ENCODE measurements around the gene MESP1. TPM values are rescaled to one million over a fixed set of nuclear protein-coding genes. Genes with fewer than 3 reads are reported as not detected.

Gene MESP1
- total and polyA plus RNA-seq, 2 of the 4 experiments (the other 2 are of a cell fraction) = under 0.01 to 0.10 TPM

DNA sequence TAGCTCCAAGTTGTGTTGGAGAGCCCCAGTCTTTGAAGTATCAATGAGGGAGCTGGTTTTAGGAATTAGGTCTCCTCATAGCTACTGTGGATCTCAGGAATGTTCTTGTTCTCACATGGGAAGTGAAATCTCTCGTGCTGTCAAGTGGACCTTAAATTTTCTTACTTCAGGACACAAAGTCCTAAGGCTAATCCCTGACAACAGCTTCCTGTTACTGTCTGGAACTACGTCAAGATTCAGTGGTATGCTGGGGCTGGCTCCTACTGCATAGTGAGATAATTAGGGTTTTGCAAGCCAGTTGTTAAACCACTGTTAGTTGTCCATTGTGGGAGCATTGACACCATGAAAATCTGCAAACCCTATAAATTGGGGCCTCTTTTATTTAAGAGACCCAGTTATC, 22.8 kb downstream of the MESP1 start:
- Histone ChIP-seq H3K79me1 (ENCODE audit: low read depth in 1 of 2, low read length in 2 of 2) (no peaks in the 10 kb centered on the region), H2AFZ (replicated peaks; ENCODE audit: low read length, poor library complexity) (no peak overlapping the region), H2BK20ac (ENCODE audit: low read depth, low read length) (no peak overlapping the region), H3K14ac (replicated peaks; ENCODE audit: low read depth, low read length) (no peak overlapping the region), H2BK5ac (ENCODE audit: low read depth, low read length, poor library complexity, severe bottlenecking) (no peak overlapping the region), H2BK120ac (ENCODE audit: low read depth, low read length) (no peak overlapping the region), H3K27ac (ENCODE audit: insufficient read depth, low read length) (no peak overlapping the region), H3K27me3 (ENCODE audit: control insufficient read depth, insufficient read depth, low read length) (peaks cover 55% of the 10 kb centered on the region), H3K4me2 (ENCODE audit: low read depth, low read length) (no peak overlapping the region), H2AK5ac (ENCODE audit: low read depth, low read length) (no peak overlapping the region), H4K91ac (ENCODE audit: insufficient read depth, low read depth, low read length) (no peak overlapping the region), H3K56ac (ENCODE audit: extremely low read depth, insufficient read depth, low read length) (no peak overlapping the region), H3K4ac (ENCODE audit: low read depth, low read length) (no peak overlapping the region), H3K9ac (ENCODE audit: low read depth, low read length) (no peak overlapping the region), H4K20me1 (ENCODE audit: insufficient read depth, low read length) (no peaks in the 10 kb centered on the region), H3K9me3 (ENCODE audit: control insufficient read depth, insufficient read depth, low read length) (peaks cover 4% of the 10 kb centered on the region; the same call in 1 of the 2 replicates), H2BK15ac (ENCODE audit: low read depth, low read length) (no peak overlapping the region), H4K5ac (ENCODE audit: low read depth, low read length) (no peak overlapping the region), H3K36me3 (ENCODE audit: control insufficient read depth, insufficient read depth, low read length) (no peaks in the 10 kb centered on the region), H3K9me1 (ENCODE audit: insufficient read depth, low read length) (no peaks in the 10 kb centered on the region), H3K18ac (ENCODE audit: low read depth, low read length) (no peak overlapping the region), H3K23ac (ENCODE audit: low read depth, low read length) (no peak overlapping the region), H4K8ac (ENCODE audit: low read depth in 2 of 2, low read length in 2 of 2) (no peak overlapping the region), H3K4me1 (ENCODE audit: control insufficient read depth, insufficient read depth, low read length) (no peaks in the 10 kb centered on the region), H3K4me3 (ENCODE audit: insufficient read depth, low read depth, low read length) (no peak overlapping the region), H2AK9ac (replicated peaks; ENCODE audit: low read depth, low read length, poor library complexity) (no peak overlapping the region)
- in situ Hi-C loops (cut with MboI; ENCODE audit: low sequenced_read_pairs) = no loop called here
- CTCF ChIA-PET = interaction anchor here (1.1 kb wide), 1 partner anchor 11 kb away, joined by 3 read pairs; no protein-coding TSS in a partner anchor
- ATAC-seq (ENCODE audit: low read depth) (no peak), DNase-seq (no peak)
- WGBS, 2 experiments (ENCODE audit: extremely low coverage in 2 of 2, insufficient read length in 1 of 2) = no CpG with 5 or more reads among the region's 2 CpGs
- dilution Hi-C loops (cut with HindIII; ENCODE audit: low sequenced_read_pairs, unreplicated experiment) = no loop called here
- intact Hi-C loops (cut with micrococcal nuclease) = no loop called here
- TF ChIP-seq BHLHE40 (IDR thresholded peaks at IDR 0.05; ENCODE audit: low read depth, low read length) = no peak
- no peak for TF ChIP-seq CEBPB (IDR thresholded peaks at IDR 0.05; ENCODE audit: low read depth, low read length)
- no peak for TF ChIP-seq MAZ (IDR thresholded peaks at IDR 0.05; ENCODE audit: borderline replicate concordance, low read depth, low read length)
- TF ChIP-seq SMC3 (IDR thresholded peaks at IDR 0.05; ENCODE audit: low read depth, low read length) = no peak
- TF ChIP-seq POLR2A (IDR thresholded peaks at IDR 0.05; ENCODE audit: low read depth, low read length) = no peak
- TF ChIP-seq, protein P1, sequence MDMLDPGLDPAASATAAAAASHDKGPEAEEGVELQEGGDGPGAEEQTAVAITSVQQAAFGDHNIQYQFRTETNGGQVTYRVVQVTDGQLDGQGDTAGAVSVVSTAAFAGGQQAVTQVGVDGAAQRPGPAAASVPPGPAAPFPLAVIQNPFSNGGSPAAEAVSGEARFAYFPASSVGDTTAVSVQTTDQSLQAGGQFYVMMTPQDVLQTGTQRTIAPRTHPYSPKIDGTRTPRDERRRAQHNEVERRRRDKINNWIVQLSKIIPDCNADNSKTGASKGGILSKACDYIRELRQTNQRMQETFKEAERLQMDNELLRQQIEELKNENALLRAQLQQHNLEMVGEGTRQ (IDR thresholded peaks at IDR 0.05; ENCODE audit: low read depth, low read length) = no peak
- no peak for TF ChIP-seq FOS (IDR thresholded peaks at IDR 0.05; ENCODE audit: low read depth, low read length)
- no peak for TF ChIP-seq CHD1 (IDR thresholded peaks at IDR 0.05; ENCODE audit: low read depth, low read length)
- TF ChIP-seq, protein P2, sequence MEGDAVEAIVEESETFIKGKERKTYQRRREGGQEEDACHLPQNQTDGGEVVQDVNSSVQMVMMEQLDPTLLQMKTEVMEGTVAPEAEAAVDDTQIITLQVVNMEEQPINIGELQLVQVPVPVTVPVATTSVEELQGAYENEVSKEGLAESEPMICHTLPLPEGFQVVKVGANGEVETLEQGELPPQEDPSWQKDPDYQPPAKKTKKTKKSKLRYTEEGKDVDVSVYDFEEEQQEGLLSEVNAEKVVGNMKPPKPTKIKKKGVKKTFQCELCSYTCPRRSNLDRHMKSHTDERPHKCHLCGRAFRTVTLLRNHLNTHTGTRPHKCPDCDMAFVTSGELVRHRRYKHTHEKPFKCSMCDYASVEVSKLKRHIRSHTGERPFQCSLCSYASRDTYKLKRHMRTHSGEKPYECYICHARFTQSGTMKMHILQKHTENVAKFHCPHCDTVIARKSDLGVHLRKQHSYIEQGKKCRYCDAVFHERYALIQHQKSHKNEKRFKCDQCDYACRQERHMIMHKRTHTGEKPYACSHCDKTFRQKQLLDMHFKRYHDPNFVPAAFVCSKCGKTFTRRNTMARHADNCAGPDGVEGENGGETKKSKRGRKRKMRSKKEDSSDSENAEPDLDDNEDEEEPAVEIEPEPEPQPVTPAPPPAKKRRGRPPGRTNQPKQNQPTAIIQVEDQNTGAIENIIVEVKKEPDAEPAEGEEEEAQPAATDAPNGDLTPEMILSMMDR (conservative IDR thresholded peaks at IDR 0.05; ENCODE audit: low read depth, low read length) = no peak
- TF ChIP-seq, protein P3, sequence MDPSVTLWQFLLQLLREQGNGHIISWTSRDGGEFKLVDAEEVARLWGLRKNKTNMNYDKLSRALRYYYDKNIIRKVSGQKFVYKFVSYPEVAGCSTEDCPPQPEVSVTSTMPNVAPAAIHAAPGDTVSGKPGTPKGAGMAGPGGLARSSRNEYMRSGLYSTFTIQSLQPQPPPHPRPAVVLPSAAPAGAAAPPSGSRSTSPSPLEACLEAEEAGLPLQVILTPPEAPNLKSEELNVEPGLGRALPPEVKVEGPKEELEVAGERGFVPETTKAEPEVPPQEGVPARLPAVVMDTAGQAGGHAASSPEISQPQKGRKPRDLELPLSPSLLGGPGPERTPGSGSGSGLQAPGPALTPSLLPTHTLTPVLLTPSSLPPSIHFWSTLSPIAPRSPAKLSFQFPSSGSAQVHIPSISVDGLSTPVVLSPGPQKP (IDR thresholded peaks at IDR 0.05; ENCODE audit: borderline replicate concordance, low read depth, low read length) = no peak
- no peak for TF ChIP-seq NFE2L2 (IDR thresholded peaks at IDR 0.05; ENCODE audit: low read depth, low read length)
- BruUV-seq (replicated peaks) = no TSS peak
- POLR2A ChIA-PET (ENCODE audit: unreplicated experiment) = no interaction called here
